GM23338 (cell line): Measurements from ENCODE around the gene TRHDE. TPM values are rescaled to one million over a fixed set of nuclear protein-coding genes. Genes with fewer than 3 reads are reported as not detected.

Experiments used
- EZH2phosphoT487 ChIP-seq: fragments of 200-600 bp; sonication (generic); IDR thresholded peaks from one replicate; pipeline ENCODE4 v1.8.1; 2018; ENCODE audit warnings: antibody characterized with exemption; ENCODE audit not compliant: unreplicated experiment
- NANOG ChIP-seq: IDR thresholded peaks from 2 replicates; pipeline ENCODE4 v1.6.1; 2016; ENCODE audit warnings: antibody characterized with exemption, borderline replicate concordance
- STAT1 ChIP-seq: IDR thresholded peaks from one replicate; pipeline ENCODE4 v1.6.1; 2016; ENCODE audit warnings: antibody characterized with exemption; ENCODE audit not compliant: unreplicated experiment
- polyA plus RNA-seq: library from polyadenylated mRNA; unstranded; fragments of >200 nt; fragmentation: Nextera tagmentation; extraction: Ambion mirVana; gene quantifications from 2 replicates; pipeline ENCODE4 v1.2.1, GENCODE V29; 2016
- total RNA-seq: library from RNA; depleted of rRNA; stranded (reverse); fragments of >200 nt; shearing (Covaris generic); gene quantifications from 2 replicates; pipeline ENCODE4 v1.2.3, GENCODE V29; 2014
- TF ChIP-seq, protein P1 (sequence below): IDR thresholded peaks from one replicate; pipeline ENCODE4 v1.6.1; 2018; ENCODE audit warnings: antibody characterized with exemption; ENCODE audit not compliant: unreplicated experiment
- TF ChIP-seq, protein P2 (sequence below), 2 experiments: fragments of 200-600 bp in 1 of 2; sonication (generic) in 1 of 2; conservative IDR thresholded peaks; 2 replicates each; pipeline versions ENCODE4 v1.5.1 to v1.6.1; 2016 to 2017; ENCODE audit warnings: antibody characterized with exemption in 2 of 2, low read depth in 2 of 2, mild to moderate bottlenecking in 2 of 2, moderate library complexity in 1 of 2
- TF ChIP-seq, protein P3 (sequence below): fragments of 250-450 bp; sonication (Bioruptor Pico); IDR thresholded peaks from 2 replicates; pipeline ENCODE4 v1.5.0; 2020; ENCODE audit warnings: mild to moderate bottlenecking, moderate library complexity

Gene TRHDE
- total and polyA plus RNA-seq, 2 experiments from 2014 or later: 1.3 to 7.7 TPM

DNA sequence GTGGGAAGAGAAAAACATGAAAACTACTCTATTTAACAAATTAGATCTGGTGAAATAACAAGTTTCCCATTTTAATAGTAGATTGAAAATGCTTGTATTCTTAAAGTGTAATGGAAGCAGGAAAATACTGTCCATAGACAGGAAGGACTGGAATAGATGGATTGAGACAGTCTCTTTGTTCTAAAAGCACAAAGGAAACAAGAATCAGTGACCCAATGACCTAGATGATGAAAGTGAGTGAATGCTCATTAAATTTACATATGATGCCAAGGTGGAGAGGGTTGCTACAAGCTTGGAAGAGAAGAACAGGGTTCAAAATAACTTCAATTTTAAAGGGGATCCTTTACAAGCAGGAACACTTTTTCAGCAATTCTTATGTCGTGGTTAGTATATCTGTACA, 233.1 kb downstream of the TRHDE start (continued):
- TF ChIP-seq, protein P1, sequence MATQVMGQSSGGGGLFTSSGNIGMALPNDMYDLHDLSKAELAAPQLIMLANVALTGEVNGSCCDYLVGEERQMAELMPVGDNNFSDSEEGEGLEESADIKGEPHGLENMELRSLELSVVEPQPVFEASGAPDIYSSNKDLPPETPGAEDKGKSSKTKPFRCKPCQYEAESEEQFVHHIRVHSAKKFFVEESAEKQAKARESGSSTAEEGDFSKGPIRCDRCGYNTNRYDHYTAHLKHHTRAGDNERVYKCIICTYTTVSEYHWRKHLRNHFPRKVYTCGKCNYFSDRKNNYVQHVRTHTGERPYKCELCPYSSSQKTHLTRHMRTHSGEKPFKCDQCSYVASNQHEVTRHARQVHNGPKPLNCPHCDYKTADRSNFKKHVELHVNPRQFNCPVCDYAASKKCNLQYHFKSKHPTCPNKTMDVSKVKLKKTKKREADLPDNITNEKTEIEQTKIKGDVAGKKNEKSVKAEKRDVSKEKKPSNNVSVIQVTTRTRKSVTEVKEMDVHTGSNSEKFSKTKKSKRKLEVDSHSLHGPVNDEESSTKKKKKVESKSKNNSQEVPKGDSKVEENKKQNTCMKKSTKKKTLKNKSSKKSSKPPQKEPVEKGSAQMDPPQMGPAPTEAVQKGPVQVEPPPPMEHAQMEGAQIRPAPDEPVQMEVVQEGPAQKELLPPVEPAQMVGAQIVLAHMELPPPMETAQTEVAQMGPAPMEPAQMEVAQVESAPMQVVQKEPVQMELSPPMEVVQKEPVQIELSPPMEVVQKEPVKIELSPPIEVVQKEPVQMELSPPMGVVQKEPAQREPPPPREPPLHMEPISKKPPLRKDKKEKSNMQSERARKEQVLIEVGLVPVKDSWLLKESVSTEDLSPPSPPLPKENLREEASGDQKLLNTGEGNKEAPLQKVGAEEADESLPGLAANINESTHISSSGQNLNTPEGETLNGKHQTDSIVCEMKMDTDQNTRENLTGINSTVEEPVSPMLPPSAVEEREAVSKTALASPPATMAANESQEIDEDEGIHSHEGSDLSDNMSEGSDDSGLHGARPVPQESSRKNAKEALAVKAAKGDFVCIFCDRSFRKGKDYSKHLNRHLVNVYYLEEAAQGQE: no peak
- TF ChIP-seq, protein P2, sequence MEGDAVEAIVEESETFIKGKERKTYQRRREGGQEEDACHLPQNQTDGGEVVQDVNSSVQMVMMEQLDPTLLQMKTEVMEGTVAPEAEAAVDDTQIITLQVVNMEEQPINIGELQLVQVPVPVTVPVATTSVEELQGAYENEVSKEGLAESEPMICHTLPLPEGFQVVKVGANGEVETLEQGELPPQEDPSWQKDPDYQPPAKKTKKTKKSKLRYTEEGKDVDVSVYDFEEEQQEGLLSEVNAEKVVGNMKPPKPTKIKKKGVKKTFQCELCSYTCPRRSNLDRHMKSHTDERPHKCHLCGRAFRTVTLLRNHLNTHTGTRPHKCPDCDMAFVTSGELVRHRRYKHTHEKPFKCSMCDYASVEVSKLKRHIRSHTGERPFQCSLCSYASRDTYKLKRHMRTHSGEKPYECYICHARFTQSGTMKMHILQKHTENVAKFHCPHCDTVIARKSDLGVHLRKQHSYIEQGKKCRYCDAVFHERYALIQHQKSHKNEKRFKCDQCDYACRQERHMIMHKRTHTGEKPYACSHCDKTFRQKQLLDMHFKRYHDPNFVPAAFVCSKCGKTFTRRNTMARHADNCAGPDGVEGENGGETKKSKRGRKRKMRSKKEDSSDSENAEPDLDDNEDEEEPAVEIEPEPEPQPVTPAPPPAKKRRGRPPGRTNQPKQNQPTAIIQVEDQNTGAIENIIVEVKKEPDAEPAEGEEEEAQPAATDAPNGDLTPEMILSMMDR (conservative IDR thresholded peaks at IDR 0.05; ENCODE audit: low read depth in 2 of 2): no peak
- no peak for TF ChIP-seq NANOG
- no peak for TF ChIP-seq EZH2phosphoT487
- TF ChIP-seq STAT1: no peak
- TF ChIP-seq, protein P3, sequence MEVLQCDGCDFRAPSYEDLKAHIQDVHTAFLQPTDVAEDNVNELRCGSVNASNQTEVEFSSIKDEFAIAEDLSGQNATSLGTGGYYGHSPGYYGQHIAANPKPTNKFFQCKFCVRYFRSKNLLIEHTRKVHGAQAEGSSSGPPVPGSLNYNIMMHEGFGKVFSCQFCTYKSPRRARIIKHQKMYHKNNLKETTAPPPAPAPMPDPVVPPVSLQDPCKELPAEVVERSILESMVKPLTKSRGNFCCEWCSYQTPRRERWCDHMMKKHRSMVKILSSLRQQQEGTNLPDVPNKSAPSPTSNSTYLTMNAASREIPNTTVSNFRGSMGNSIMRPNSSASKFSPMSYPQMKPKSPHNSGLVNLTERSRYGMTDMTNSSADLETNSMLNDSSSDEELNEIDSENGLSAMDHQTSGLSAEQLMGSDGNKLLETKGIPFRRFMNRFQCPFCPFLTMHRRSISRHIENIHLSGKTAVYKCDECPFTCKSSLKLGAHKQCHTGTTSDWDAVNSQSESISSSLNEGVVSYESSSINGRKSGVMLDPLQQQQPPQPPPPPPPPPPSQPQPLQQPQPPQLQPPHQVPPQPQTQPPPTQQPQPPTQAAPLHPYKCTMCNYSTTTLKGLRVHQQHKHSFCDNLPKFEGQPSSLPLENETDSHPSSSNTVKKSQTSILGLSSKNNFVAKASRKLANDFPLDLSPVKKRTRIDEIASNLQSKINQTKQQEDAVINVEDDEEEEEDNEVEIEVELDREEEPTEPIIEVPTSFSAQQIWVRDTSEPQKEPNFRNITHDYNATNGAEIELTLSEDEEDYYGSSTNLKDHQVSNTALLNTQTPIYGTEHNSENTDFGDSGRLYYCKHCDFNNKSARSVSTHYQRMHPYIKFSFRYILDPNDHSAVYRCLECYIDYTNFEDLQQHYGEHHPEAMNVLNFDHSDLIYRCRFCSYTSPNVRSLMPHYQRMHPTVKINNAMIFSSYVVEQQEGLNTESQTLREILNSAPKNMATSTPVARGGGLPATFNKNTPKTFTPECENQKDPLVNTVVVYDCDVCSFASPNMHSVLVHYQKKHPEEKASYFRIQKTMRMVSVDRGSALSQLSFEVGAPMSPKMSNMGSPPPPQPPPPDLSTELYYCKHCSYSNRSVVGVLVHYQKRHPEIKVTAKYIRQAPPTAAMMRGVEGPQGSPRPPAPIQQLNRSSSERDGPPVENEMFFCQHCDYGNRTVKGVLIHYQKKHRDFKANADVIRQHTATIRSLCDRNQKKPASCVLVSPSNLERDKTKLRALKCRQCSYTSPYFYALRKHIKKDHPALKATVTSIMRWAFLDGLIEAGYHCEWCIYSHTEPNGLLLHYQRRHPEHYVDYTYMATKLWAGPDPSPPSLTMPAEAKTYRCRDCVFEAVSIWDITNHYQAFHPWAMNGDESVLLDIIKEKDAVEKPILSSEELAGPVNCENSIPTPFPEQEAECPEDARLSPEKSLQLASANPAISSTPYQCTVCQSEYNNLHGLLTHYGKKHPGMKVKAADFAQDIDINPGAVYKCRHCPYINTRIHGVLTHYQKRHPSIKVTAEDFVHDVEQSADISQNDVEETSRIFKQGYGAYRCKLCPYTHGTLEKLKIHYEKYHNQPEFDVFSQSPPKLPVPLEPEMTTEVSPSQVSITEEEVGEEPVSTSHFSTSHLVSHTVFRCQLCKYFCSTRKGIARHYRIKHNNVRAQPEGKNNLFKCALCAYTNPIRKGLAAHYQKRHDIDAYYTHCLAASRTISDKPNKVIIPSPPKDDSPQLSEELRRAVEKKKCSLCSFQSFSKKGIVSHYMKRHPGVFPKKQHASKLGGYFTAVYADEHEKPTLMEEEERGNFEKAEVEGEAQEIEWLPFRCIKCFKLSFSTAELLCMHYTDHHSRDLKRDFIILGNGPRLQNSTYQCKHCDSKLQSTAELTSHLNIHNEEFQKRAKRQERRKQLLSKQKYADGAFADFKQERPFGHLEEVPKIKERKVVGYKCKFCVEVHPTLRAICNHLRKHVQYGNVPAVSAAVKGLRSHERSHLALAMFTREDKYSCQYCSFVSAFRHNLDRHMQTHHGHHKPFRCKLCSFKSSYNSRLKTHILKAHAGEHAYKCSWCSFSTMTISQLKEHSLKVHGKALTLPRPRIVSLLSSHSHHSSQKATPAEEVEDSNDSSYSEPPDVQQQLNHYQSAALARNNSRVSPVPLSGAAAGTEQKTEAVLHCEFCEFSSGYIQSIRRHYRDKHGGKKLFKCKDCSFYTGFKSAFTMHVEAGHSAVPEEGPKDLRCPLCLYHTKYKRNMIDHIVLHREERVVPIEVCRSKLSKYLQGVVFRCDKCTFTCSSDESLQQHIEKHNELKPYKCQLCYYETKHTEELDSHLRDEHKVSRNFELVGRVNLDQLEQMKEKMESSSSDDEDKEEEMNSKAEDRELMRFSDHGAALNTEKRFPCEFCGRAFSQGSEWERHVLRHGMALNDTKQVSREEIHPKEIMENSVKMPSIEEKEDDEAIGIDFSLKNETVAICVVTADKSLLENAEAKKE: no peak
